Large intestine (tissue), 1 donor: ENCODE results near the gene DMAC2L. TPM values are rescaled to one million over a fixed set of nuclear protein-coding genes. Genes with fewer than 3 reads are reported as not detected.

ENCODE experiments used
- polyA plus RNA-seq: library from polyadenylated mRNA; unstranded; fragments of 120-200 nt; gene quantifications from one replicate; pipeline ENCODE4 v1.2.1, GENCODE V29; 2013

DMAC2L gene
- polyA plus RNA-seq, 1 donor: 17.7 TPM

Other genes with a start within 250 kb of the DMAC2L start
- gene VCPKMT, start 195.8 kb upstream of the DMAC2L start, polyA plus RNA-seq: 13.1 TPM
- 26.3 TPM for gene SOS2, start 80.7 kb upstream of the DMAC2L start, polyA plus RNA-seq
- 8.6 TPM for gene L2HGDH, start 95 bp upstream of the DMAC2L start, polyA plus RNA-seq
- gene CDKL1, start 84.6 kb downstream of the DMAC2L start, polyA plus RNA-seq: 4.6 TPM
- gene MAP4K5, start 220.2 kb downstream of the DMAC2L start, polyA plus RNA-seq: 37.2 TPM
- 13.2 TPM for gene ATL1, start 247.8 kb downstream of the DMAC2L start, polyA plus RNA-seq